GM12891 (cell line): Measurements from ENCODE around the gene KRT77.

Experiments
- POLR2A ChIP-seq: IDR thresholded peaks from 2 replicates; pipeline ENCODE4 v1.6.1; 2011; ENCODE audit warnings: low read depth, low read length, control low read depth
- POLR2AphosphoS5 ChIP-seq: IDR thresholded peaks from 2 replicates; pipeline ENCODE4 v1.6.1; 2011; ENCODE audit warnings: low read depth, low read length, control low read depth
- POU2F2 ChIP-seq: IDR thresholded peaks from 2 replicates; pipeline ENCODE4 v1.6.1; 2011; ENCODE audit warnings: low read depth, mild to moderate bottlenecking, control low read depth, low read length, moderate library complexity
- SPI1 ChIP-seq: IDR thresholded peaks from 2 replicates; pipeline ENCODE4 v1.6.1; 2011; ENCODE audit warnings: low read depth, low read length, control low read depth
- TAF1 ChIP-seq: IDR thresholded peaks from 2 replicates; pipeline ENCODE4 v1.6.1; 2011; ENCODE audit warnings: low read depth, low read length, control low read depth

- no peak for TF ChIP-seq POU2F2
- no peak for TF ChIP-seq POLR2A
- no peak for TF ChIP-seq POLR2AphosphoS5
- no peak for TF ChIP-seq SPI1
- no peak for TF ChIP-seq TAF1
Measured at GRCh38 chr12:52745554-52745953, 42.2 kb upstream of the KRT77 start.
